HG02938 (cell line): Measurements from ENCODE around the gene ATP2C2.
"Not testable (repeated sequence)": the region's sequence is repeated elsewhere in the genome, so short reads cannot be mapped to it uniquely, and the experiment has no call there.

Experiments used
- ATAC-seq: cut with Tn5 transposase; IDR thresholded peaks from one replicate; pipeline ENCODE4 v1.9.1; 2021; ENCODE audit warnings: mild to moderate bottlenecking, moderate library complexity; ENCODE audit not compliant: unreplicated experiment

The ATP2C2 gene, protein sequence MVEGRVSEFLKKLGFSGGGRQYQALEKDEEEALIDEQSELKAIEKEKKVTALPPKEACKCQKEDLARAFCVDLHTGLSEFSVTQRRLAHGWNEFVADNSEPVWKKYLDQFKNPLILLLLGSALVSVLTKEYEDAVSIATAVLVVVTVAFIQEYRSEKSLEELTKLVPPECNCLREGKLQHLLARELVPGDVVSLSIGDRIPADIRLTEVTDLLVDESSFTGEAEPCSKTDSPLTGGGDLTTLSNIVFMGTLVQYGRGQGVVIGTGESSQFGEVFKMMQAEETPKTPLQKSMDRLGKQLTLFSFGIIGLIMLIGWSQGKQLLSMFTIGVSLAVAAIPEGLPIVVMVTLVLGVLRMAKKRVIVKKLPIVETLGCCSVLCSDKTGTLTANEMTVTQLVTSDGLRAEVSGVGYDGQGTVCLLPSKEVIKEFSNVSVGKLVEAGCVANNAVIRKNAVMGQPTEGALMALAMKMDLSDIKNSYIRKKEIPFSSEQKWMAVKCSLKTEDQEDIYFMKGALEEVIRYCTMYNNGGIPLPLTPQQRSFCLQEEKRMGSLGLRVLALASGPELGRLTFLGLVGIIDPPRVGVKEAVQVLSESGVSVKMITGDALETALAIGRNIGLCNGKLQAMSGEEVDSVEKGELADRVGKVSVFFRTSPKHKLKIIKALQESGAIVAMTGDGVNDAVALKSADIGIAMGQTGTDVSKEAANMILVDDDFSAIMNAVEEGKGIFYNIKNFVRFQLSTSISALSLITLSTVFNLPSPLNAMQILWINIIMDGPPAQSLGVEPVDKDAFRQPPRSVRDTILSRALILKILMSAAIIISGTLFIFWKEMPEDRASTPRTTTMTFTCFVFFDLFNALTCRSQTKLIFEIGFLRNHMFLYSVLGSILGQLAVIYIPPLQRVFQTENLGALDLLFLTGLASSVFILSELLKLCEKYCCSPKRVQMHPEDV

DNA sequence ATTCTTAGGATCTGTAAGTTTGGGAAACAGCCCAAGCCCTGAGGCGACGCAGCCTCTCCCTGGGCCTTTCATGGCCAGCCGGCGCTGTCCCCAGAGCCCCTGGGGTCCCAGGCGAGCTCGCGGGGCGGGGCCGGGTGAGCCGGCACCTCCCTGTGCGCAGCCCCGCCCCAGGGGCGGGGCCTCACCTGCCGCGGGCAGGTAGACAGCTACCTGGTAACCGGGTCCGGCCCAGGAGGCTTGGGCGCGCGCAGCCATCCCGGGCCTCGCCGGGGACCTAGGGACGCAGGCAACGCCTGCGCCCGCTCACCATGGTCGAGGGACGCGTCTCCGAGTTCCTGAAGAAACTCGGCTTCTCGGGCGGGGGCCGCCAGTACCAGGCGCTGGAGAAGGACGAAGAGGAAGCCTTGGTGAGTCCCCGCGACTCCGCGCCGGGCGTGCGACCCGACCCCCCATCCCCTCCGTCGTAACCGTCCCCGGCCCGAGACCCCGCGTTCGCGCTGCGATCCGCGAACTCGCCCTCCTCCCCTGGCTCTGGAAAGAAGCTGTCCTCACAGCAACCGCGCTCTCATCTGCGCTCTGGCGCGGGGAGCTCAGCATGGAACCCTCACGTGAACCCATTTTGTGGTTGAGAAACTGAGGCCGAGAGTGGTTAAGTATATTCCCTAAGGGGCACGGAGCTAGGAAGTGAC, at the start of gene ATP2C2:
Gene ATP2C2 (plus strand): TSS at position 231 of the 689 bp plus-strand sequence. CDS start 78 bp downstream, at position 309.
- no peak for ATAC-seq

DNA sequence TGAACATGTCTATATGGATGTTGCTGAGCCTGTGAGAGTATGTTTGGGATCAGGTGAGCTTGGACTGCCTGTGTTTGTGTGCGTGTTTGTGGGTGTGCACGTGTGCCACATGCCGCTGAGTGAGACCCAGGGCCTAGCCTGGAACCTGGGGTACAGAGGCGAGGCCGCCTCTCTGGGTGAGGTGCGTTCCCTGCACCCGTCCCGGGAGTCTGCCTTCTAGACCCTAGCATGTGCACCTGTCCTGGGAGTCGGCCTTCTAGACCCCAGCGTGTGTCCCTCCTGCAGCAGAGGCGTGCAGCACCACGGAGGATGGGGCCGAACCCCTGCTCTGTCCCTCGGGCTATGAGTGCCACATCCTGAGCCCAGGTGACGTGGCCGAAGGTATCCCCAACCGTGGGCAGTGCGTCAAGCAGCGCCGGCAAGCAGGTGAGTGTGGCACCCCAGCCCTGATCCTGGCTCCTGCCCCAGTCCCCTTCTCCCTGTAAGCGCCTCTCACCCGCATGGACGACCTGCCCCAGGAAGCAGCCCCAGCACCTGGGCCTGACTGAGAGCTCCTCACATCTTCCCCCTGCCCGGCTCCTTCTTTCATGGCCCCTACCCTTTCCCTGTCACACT, 49.1 kb upstream of the ATP2C2 start:
- no peak for ATAC-seq

DNA sequence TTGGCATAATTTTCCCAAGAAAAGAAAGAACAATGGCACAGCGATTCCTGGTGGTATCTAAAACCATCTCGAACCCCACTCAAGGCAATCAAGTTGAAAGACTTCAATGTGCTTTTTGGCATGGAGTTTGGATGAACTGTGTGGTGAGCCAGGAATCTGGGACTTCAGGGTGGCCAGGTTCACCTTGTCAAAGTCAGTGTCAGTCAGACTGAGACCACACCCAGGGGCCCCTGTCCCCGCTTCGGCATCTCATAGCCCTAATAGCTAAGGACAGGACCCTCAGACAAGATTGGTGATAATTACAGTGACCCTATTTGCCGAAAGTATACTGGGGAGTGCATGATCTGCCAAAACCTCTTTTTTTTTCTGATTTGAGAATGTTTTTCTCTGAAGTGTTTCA, 47.8 kb upstream of the ATP2C2 start:
- no peak for ATAC-seq

DNA sequence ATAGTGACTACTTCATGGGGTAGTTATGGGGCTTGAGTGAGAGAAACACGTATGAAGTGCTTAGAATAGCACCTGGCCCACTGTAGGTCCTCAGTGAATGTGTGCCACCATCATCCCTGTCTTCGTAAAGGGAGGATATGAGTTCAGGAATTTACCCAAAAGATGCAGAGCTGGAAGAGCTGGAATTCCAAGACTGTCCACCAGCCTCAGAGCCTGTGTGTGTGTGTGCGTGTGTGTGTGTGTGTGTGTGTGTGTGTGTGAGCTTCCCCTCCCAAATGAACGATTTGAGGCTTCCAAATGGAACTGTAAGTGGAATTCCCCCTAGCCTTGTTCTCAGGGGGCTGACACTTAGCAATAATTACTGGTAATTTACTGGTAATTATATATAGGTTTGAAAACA, 46.4 kb upstream of the ATP2C2 start:
- no peak for ATAC-seq

DNA sequence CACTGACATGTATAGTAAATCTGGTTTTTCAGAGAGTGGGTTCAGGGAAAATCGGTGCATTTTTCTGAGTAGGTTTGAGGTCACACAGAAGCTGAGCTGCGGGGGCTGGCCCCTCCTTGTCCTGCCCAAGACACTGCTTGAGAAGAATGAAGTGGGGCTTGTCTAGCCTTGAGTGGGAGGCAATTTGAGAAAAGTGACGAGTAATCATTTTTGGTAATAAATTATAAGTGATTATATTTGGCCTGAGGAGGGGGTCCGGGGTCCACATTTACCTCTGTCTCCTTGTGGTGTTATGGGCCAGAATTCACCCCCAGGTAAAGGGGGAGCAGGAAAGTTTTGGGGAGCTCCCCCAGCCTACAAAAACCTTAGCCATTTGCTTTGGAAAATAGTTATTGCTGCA, 45.6 kb upstream of the ATP2C2 start:
- no peak for ATAC-seq

DNA sequence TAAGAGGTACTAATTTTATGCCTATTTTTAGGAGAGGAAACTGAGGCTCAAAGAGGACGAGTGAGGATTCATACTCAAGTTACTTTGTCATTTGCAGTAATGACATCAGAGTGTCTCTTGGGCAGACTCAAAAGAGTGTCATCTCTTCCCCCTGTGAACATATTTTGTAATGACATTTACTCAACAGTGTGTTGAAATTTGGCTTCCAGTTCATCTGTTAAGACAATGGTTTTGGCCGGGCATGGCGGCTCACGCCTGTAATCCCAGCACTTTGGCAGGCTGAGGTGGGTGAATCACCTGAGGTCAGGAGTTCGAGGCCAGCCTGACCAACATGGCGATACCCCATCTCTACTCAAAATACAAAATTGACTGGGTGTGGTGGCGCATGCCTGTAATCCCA, 44.7 kb upstream of the ATP2C2 start:
- no peak for ATAC-seq

DNA sequence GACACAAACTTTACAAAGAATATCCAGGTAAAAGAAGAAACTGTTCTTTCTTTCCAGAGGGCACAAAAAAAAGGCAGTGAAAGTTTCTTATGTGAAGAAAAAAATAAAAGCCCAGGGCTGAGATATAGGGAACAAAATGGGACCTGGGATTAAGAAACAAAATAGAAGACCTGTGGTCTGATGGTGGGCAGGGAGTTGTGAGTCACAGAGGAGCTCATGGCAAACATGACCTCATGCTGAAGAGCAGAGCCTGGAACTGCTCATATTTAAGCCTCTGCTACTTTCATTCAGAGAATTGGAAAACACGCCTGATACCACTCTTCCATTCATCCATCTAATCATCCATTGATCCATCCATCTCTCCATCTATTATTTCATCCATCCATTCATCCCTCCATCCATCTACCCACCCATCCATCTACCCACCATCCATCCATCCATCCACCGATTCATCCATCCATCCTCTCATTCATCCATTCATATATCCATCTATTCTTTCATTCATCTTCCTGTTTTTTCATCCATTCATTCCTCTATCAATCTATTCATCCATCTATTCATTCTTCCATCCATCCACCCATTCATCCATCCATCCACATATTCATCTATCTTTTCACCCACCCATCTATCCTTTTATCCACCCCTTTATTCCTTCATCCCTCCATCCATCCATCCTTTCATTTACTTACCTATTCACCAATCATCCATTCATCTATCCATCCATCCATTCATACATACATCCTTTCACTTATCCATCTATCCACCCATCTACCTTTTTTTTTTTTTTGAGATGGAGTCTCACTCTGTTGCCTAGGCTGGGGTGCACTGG, 43.7 kb upstream of the ATP2C2 start:
- no peak for ATAC-seq

DNA sequence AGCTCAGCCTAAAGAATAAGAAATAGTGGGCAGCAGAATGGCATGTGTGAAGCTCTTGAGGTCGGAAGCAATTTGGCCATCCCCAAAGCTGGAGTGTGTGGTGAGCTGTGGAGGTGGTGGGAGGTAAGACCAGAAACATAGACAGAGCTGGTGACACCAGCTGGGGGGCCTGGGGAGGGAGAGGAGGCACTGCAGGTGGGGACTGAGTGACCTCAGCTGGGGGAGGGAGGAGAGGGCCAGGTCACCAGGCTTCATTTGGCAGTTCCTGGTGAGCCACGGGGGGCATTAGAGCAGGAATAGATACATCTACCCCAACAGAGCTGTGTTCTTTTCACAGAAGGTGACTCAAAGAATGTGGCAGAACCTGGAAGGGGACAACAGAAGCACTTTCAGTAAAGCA, 41.8 kb upstream of the ATP2C2 start:
- ATAC-seq, result no peak

DNA sequence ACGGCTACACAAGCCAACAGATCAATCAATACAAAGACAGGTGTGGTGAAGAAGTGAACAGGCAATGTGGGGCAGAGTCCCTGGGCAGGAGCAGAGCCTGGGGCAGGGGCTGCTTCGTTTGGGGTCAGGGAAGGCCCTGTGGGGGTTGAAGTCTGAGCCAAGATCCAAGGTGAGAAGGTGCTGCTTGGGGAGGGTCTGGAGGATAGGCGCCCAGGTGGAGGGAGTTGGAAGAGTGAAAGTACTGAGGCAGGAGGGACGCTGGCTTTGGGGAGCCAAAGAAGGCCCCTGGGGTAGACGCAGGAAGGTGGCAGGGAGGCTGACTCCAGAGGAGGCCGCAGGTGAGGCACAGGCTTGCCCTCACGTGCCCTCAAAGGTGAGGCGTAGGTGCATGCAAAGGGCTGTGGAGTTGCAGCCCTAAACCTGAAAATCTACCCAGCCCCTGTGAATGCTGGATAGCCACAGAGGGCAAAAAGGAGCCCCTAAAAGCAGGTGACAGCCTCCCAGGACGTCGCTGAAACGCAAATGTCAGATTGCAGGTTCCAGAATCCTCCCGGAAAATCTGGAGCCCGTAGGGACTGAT, 40.3 kb upstream of the ATP2C2 start:
- no peak for ATAC-seq

DNA sequence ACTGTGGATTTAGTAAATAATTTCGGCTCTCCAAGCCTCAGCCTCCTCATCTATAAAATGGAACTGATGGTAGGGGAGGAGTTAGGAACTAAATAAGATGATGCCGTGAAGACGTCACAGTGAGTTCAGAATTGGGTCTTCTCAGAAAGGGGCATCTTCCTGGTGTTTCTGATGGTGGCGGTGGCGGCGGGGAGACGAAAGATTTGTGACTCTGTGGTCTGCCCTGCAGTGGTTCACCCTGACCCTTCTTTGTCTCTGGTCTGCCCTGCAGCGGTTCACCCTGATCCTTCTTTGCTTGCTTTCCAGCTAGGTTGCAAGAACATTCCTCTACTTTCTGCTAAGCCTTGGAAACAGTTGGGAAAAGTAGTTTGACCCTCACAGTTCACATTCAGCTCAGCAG, 39.3 kb upstream of the ATP2C2 start:
- ATAC-seq, result no peak

DNA sequence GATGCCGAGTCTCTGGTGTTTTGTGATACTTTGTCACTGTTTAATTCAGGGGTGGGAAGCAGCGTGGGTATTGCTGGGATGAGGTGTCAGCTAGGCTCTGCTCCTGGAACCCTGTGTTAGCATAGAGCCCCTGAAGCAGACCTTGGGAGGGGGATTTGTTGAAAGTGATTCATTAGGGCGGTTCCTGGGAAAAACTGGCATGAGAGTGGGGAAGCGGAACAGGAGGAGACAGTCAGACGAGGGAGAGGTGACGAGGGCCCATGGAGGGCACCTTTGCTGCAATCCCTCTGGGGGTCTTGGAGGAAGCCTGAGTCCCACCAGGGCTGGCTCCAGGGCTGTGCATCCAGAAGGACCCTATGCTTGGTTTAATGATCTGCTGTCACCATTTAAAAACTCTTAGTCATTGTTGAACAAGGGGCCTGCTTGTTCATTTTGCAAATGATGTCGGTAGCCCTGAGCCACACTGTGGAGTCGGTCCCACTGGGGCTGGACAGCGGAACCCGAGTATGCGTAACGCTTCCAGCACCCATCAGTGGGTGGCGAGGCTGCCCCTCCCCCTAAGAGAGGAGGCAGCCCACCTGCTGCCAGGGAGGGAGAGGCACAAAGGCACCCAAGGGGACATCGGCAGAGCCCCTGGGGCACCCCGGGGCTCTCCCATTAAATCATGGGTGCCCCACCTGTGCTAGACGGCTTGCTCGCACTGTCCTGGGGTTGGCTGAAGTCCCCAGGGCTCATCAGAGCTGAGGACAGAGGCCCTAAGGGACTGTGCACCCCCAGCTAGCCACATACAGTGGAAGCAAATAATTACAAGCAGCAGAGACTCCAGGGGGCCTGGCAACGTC, 38.3 kb upstream of the ATP2C2 start:
- ATAC-seq, result no peak

DNA sequence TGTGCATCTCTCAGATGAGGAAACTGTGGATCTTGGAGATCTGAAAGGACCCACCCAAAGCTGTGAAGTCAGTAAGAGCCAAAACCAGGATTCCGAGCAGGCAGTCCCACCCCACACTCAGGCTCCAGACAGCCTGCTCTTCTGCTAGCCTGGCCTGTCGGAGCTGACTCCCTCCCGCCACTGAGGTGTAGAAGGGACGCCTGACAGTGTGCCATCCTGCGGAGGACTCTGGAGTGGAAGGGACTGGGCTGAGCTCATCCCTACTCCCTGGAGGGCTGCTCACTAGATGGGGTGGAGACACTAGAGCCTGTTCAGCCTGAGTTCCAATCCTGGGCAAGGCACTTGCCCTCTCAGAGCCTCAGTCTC, 37.7 kb upstream of the ATP2C2 start:
- no peak for ATAC-seq

DNA sequence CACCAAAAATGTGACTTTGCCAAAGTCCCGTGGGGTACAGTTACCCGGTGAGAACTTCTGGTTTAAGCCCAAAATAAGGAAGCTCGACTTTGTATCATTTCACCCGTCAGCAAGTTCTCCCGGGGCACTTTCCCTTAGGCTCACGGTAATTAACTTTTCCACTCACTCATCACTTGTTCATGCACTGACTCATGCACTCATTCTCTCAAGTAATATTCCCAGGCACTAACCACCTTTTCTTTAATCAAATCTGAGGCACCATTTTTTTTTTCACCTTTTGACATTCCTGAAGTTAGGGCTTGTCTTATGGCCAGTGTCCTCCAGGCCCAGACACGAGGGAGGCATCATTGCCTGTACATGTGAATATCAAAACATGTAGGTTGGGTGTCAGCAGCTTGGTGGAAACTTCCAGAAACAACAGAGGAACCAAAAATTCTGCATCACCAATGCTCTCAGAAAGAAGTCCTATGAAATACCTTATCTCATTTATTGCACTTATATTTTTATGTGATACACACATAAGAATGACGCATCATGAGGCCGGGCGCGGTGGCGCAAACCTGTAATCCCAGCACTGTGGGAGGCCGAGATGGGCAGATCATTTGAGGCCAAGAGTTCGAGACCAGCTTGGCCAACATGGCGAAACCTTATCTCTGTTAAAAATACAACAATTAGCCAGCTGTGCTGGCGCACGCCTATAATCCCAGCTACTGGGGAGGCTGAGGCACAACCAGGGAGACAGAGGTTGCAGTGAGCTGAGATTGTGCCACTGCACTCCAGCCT, 36.1 kb upstream of the ATP2C2 start:
- ATAC-seq, result no peak

DNA sequence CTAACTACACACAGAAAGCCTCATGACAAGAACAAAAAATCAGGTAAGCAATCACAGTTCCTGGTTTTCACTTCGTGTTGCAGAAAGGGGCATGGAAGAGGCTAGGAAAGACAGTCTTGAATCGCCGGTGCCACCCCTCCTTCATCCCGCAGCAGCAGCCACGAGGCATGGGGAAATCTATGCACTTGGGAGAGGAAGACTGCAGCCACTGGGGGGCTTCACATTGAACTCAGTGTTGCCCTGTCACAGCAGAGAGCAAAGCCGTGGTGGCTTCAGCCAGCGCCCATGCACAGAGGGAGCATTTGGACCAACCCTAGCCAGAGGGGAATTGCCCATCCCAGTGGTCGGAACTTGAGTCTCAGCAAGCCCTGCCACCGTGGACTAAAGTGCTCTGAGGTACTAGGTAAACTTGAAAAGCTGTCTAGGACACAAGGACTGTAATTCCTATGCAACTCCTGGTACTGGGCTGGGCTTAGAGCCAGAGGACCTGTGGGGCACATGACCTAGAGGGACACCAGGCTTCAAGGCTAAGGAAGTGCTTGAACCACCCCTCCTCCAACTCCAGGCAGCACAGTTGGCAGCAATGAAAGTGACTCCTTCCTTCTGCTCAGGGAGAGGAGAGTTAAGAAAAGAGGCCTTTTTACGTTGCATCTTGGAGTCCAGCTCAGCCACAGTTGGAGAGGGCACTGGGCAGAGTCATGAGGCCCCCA, 35.2 kb upstream of the ATP2C2 start:
- no peak for ATAC-seq

DNA sequence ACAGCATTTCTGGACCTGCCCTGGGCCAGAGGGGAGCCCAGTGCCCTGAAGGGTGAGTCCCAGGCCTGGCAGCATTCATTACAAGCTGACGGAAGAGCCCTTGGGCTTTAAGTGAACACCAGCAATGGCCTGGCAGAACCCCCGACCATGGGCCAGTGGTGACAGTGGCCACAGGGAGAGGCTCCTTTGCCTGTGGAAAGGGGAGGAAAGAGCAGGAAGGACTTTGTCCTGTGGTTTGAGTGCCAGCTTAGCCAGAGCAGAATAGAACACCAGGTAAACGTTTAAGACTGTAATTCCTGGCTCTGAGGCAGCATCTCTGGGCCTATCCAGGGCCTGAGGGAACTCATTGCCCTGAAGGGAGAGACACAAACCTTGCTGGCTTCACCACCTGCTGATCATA, 34.3 kb upstream of the ATP2C2 start:
- no peak for ATAC-seq

DNA sequence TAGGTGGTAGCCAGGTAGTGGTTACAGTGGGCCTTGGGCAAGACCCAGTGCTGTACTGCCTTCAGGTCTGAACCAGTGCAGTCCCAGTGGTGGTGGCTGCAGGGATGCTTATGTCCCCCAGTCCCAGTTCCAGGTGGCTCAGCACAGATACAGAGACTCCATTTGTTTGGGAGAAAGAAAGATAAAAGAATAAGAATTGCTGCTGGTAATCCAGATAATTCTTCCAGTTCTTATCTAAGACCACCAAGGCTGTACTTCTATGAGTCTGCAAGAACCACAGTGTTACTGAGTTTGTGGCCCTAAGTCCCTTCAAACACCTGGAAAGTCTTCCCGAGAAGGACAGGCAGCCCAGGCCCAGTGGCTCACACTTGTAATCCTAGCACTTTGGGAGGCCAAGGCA, 33.9 kb upstream of the ATP2C2 start:
- ATAC-seq, result no peak

DNA sequence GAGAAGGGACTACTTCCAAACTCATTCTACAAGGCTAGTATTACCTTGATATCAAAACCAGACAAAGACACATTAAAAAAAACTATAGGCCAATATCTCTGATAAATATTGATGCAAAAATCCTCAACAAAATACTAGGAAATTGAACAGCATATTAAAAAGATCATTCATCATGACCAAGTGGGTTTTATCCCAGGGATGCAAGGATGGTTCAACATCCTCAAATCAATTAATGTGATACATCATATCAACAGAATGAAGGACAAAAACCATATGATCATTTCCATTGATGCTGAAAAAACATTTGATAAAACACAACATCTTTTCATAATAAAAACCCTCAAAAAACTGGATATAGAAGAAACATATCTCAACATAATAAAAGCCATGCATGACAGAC, 31.1 kb upstream of the ATP2C2 start:
- not testable (repeated sequence) for ATAC-seq
